Activated naive CD8-positive, alpha-beta T cell treated with anti-CD3 and anti-CD28 coated beads, Interleukin-2, amount 10 ng/mL, durations not matched to agents 7 days and 5 days (primary cell): Measurements from ENCODE around the gene BACH2. TPM values are rescaled to one million over a fixed set of nuclear protein-coding genes. Genes with fewer than 3 reads are reported as not detected.
A peak's percentile ranks its signal among the peaks of the same experiment; 100 is the strongest.
"Not testable (repeated sequence)": the region's sequence is repeated elsewhere in the genome, so short reads cannot be mapped to it uniquely, and the experiment has no call there.

Experiments
- ATAC-seq: fragments of 150-1000 bp; cut with Tn5 transposase; one replicate; pipeline ENCODE4 v1.10.0; 2021; ENCODE audit warnings: low read depth, moderate library complexity
- POLR2A ChIA-PET: fragments of 350-600 bp; sonication (Branson Sonifier 250); formaldehyde crosslinking; loops from one replicate; lab custom pipeline; 2021; ENCODE audit warnings: antibody characterized with exemption; lab: Charles Lee
- DNase-seq: peaks from one replicate; pipeline ENCODE4 v3.0.0; 2021
- H3K27ac Mint-ChIP-seq: one replicate; pipeline ENCODE4 v1.8.0; 2022; ENCODE audit warnings: mild to moderate bottlenecking, mixed read lengths
- H3K27me3 Mint-ChIP-seq: one replicate; pipeline ENCODE4 v1.8.0; 2022; ENCODE audit warnings: mild to moderate bottlenecking, moderate library complexity, mixed read lengths
- H3K36me3 Mint-ChIP-seq: one replicate; pipeline ENCODE4 v1.8.0; 2021; ENCODE audit warnings: mild to moderate bottlenecking, mixed read lengths
- H3K4me1 Mint-ChIP-seq: one replicate; pipeline ENCODE4 v1.8.0; 2021; ENCODE audit warnings: mixed read lengths
- H3K4me3 Mint-ChIP-seq: one replicate; pipeline ENCODE4 v1.8.0; 2022; ENCODE audit warnings: mild to moderate bottlenecking, moderate library complexity, mixed read lengths
- H3K9me3 Mint-ChIP-seq: one replicate; pipeline ENCODE4 v1.8.0; 2021; ENCODE audit warnings: mixed read lengths
- total RNA-seq, 2 experiments: library from RNA; stranded (reverse); gene quantifications; one replicate each; pipeline ENCODE4 v1.2.3, GENCODE V29; 2021

BACH2 gene
- total RNA-seq, 2 experiments from 2014 or later, result 61.7 to 65.8 TPM

GRCh38 chr6:90177544-90178383 is 118.9 kb downstream of the BACH2 start:
- H3K9me3 Mint-ChIP-seq, result no peaks in the 10 kb centered on the region
- ATAC-seq (no peak), DNase-seq (no peak)
- no peaks in the 10 kb centered on the region for H3K27me3 Mint-ChIP-seq
- peak overlapping the region; percentile 82 for H3K4me3 Mint-ChIP-seq
- POLR2A ChIA-PET, result interaction anchor here (0.7 to 1.7 kb wide), 13 partner anchors 9 to 118 kb away, joined by 3 to 6 read pairs (median 4); no protein-coding TSS in a partner anchor
- peak overlapping the region; percentile 91 for H3K27ac Mint-ChIP-seq
- H3K36me3 Mint-ChIP-seq, result peaks cover 15% of the 10 kb centered on the region
- peaks cover 72% of the 10 kb centered on the region for H3K4me1 Mint-ChIP-seq

GRCh38 chr6:90175627-90176538 is 120.8 kb downstream of the BACH2 start:
- H3K9me3 Mint-ChIP-seq, result no peaks in the 10 kb centered on the region
- peaks cover 62% of the 10 kb centered on the region for H3K4me1 Mint-ChIP-seq
- POLR2A ChIA-PET, result interaction anchor here (0.8 to 1.4 kb wide), 5 partner anchors 9 to 84 kb away, joined by 3 to 5 read pairs (median 4); no protein-coding TSS in a partner anchor
- ATAC-seq (peak; percentile 73), DNase-seq (no peak)
- peak overlapping the region; percentile 91 for H3K27ac Mint-ChIP-seq
- H3K36me3 Mint-ChIP-seq, result peaks cover 13% of the 10 kb centered on the region
- H3K27me3 Mint-ChIP-seq, result no peaks in the 10 kb centered on the region
- peak overlapping the region; percentile 79 for H3K4me3 Mint-ChIP-seq

GRCh38 chr6:90173262-90173925 is 123.2 kb downstream of the BACH2 start:
- Mint-ChIP-seq H3K27me3 (no peaks in the 10 kb centered on the region), H3K4me3 (peak overlapping the region; percentile 68), H3K36me3 (peaks cover 16% of the 10 kb centered on the region), H3K27ac (peak overlapping the region; percentile 66), H3K4me1 (peaks cover 69% of the 10 kb centered on the region), H3K9me3 (no peaks in the 10 kb centered on the region)
- ATAC-seq (peak; percentile 9), DNase-seq (no peak)
- POLR2A ChIA-PET, result interaction anchor here (0.5 kb wide), 1 partner anchor 15 kb away, joined by 3 read pairs; no protein-coding TSS in a partner anchor

DNA sequence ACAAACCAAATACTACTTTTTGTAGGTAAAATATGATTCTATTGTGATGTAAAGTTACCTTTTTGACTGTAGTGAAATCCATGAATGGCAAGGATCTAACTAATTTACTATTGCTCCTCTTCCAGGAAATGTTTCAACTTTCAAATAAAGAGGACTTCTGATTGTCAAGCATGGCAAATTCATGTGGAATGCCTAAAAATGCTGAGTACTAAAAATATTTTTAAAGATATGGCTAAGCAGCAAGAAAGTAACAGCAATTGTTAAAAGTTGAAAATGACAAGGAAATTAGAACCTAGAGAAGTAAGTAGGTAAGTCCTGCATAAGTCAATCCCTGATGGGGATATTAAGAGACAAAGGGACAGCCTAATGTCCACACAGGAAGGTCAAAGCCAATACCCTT is 126.0 kb downstream of the BACH2 start:
- Mint-ChIP-seq H3K4me1 (peaks cover 54% of the 10 kb centered on the region), H3K27me3 (no peaks in the 10 kb centered on the region), H3K27ac (no peak overlapping the region), H3K36me3 (peaks cover 25% of the 10 kb centered on the region), H3K9me3 (no peaks in the 10 kb centered on the region), H3K4me3 (no peak overlapping the region)
- POLR2A ChIA-PET, result no interaction called here
- ATAC-seq, result no peak
- DNase-seq, result no peak

DNA sequence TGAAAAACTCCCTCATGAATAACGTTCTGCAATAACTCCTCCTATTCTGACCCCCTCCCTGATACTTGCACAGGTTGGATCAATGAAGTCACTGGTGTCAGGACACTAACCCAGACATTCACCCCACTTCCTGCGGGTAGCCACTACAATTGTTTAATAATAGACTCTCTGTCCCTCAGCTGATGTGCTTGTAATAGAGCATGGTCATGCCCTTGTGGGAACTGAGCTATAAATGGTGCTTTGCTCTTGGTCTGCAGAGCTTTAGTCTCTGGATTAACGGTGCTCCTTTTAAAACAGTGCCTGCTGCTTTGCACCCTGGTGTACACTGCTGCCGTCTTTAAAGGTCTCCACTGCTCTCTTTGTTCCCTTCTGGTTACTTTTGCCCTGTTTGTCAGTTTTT is 127.3 kb downstream of the BACH2 start:
- ATAC-seq (peak; percentile 49), DNase-seq (no peak)
- H3K27me3 Mint-ChIP-seq, result no peaks in the 10 kb centered on the region
- H3K4me3 Mint-ChIP-seq, result peak overlapping the region; percentile 11
- H3K27ac Mint-ChIP-seq, result peak overlapping the region; percentile 40
- POLR2A ChIA-PET, result interaction anchor here (1.0 to 1.4 kb wide), 2 partner anchors 9 to 10 kb away, joined by 3 read pairs; no protein-coding TSS in a partner anchor
- peaks cover 26% of the 10 kb centered on the region for H3K36me3 Mint-ChIP-seq
- peaks cover 2% of the 10 kb centered on the region for H3K9me3 Mint-ChIP-seq
- peaks cover 47% of the 10 kb centered on the region for H3K4me1 Mint-ChIP-seq

GRCh38 chr6:90168693-90169131 is 127.9 kb downstream of the BACH2 start:
- POLR2A ChIA-PET, result interaction anchor here (1.0 to 1.4 kb wide), 2 partner anchors 9 to 10 kb away, joined by 3 read pairs; no protein-coding TSS in a partner anchor
- Mint-ChIP-seq H3K27ac (no peak overlapping the region), H3K9me3 (peaks cover 2% of the 10 kb centered on the region), H3K4me3 (no peak overlapping the region), H3K36me3 (peaks cover 31% of the 10 kb centered on the region), H3K27me3 (no peaks in the 10 kb centered on the region), H3K4me1 (peaks cover 46% of the 10 kb centered on the region)
- DNase-seq (no peak), ATAC-seq (peak; percentile 24)

DNA sequence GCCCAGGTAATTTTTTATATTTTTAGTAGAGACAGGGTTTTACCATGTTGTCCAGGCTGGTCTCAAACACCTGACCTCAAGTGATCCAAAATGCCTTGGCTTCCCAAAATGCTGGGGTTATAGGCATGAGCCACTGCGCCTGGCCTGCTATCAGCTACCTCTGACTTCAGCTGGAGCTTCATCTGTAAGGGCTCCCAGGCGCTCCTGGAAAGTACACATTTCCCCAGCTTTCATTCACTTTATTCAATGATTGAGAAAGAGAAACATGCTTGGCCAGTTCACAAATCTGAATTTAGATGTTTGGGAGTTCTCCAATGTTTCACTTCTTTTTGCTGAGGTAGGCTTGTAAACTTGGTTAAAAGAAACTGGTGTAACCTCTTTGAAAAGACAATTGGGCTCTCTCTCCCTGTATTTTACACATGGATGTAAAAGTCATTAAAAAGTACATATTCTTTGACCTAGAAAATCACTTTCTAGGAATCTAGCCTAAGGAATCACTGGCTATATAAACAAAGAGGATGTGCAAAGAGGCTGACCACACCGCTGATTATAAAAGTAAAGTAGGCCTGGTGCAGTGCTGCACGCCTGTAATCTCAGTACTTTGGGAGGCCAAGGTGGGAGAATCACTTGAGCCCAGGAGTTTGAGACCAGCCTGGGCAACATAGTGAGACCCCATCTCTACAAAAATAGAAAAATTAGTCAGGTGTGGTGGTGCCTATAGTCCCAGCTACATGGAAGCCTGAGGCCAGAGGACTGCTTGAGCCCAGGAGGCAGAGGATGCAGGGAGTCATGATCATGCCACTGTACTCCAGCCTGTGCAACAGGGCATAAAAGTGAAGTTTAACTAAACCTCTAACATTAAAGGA is 128.9 kb downstream of the BACH2 start:
- peaks cover 2% of the 10 kb centered on the region for H3K9me3 Mint-ChIP-seq
- H3K36me3 Mint-ChIP-seq, result peaks cover 36% of the 10 kb centered on the region
- H3K27me3 Mint-ChIP-seq, result no peaks in the 10 kb centered on the region
- no peak for DNase-seq
- no peak overlapping the region for H3K4me3 Mint-ChIP-seq
- H3K4me1 Mint-ChIP-seq, result peaks cover 45% of the 10 kb centered on the region
- POLR2A ChIA-PET, result interaction anchor here (1.1 kb wide), 1 partner anchor 10 kb away, joined by 4 read pairs; no protein-coding TSS in a partner anchor
- ATAC-seq, result no peak
- H3K27ac Mint-ChIP-seq, result no peak overlapping the region

DNA sequence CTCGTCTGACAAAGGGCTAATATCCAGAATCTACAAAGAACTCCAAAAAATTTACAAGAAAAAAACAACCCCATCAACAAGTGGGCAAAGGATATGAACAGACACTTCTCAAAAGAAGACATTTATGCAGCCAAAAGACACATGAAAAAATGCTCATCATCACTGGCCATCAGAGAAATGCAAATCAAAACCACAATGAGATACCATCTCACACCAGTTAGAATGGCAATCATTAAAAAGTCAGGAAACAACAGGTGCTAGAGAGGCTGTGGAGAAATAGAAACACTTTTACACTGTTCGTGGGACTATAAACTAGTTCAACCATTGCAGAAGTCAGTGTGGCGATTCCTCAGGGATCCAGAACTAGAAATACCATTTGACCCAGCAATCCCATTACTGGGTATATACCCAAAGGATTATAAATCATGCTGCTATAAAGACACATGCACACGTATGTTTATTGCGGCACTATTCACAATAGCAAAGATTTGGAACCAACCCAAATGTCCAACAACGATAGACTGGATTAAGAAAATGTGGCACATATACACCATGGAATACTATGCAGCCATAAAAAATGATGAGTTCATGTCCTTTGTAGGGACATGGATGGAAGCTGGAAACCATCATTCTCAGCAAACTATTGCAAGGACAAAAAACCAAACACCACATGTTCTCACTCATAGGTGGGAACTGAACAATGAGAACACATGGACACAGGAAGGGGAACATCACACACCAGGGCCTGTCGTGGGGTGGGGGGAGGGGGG is 130.3 kb downstream of the BACH2 start:
- POLR2A ChIA-PET, result interaction anchor here (1.1 kb wide), 1 partner anchor 12 kb away, joined by 4 read pairs; no protein-coding TSS in a partner anchor
- H3K9me3 Mint-ChIP-seq, H3K27ac Mint-ChIP-seq, ATAC-seq, DNase-seq, H3K27me3 Mint-ChIP-seq, H3K4me3 Mint-ChIP-seq: not testable (repeated sequence)
- Mint-ChIP-seq H3K36me3 (peaks cover 34% of the 10 kb centered on the region), H3K4me1 (peaks cover 45% of the 10 kb centered on the region)

DNA sequence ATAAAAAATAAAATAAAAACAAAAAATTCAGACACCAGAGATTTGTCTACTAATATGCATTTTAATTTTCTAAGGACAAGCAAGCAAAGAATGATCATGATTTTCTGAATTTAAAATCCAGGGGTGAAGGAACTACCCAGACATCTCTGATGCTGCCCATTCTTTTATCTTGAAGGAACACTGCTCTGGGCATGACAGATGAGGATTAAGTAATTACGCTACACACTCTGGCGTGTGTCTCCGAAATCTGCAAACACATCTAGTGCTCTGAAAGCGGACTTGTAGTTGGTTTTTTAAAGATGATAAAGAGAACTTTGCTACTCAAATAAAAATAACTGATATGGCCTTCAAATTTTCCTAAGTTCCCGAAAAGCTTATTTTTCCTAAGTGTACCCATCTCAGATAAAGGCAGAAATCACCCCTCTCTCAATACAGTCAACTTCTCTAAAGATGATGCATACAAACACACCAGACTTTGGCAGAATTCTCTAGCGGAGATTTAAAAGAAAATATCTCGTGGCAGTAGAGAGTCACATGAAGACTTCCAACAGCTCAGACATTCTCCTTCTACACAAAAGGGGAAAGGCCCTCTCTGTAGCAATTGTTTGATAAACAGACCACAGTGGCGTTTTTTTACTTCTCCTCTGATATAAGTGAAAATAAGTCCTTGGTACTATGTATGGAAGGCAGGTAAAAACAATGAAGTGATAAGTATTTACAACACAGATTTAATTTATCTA is 133.8 kb downstream of the BACH2 start:
- peak overlapping the region; percentile 52 for H3K4me3 Mint-ChIP-seq
- POLR2A ChIA-PET, result interaction anchor here (0.6 kb wide), 1 partner anchor 287 kb away, joined by 3 read pairs; no protein-coding TSS in a partner anchor
- ATAC-seq (peak; percentile 37), DNase-seq (no peak)
- H3K9me3 Mint-ChIP-seq, result peaks cover 2% of the 10 kb centered on the region
- peaks cover 23% of the 10 kb centered on the region for H3K36me3 Mint-ChIP-seq
- H3K4me1 Mint-ChIP-seq, result peaks cover 41% of the 10 kb centered on the region
- no peaks in the 10 kb centered on the region for H3K27me3 Mint-ChIP-seq
- H3K27ac Mint-ChIP-seq, result peak overlapping the region; percentile 25

GRCh38 chr6:90160013-90160412 is 136.6 kb downstream of the BACH2 start:
- H3K27me3 Mint-ChIP-seq, result no peaks in the 10 kb centered on the region
- H3K27ac Mint-ChIP-seq, result peak overlapping the region; percentile 59
- DNase-seq (no peak), ATAC-seq (peak; percentile 21)
- peaks cover 60% of the 10 kb centered on the region for H3K4me1 Mint-ChIP-seq
- H3K9me3 Mint-ChIP-seq, result peaks cover under 1% of the 10 kb centered on the region
- peak overlapping the region; percentile 33 for H3K4me3 Mint-ChIP-seq
- H3K36me3 Mint-ChIP-seq, result peaks cover 14% of the 10 kb centered on the region
- POLR2A ChIA-PET, result interaction anchor here (0.8 kb wide), 1 partner anchor 9 kb away, joined by 3 read pairs; no protein-coding TSS in a partner anchor
